Activated CD8-positive, alpha-beta memory T cell treated with anti-CD3 and anti-CD28 coated beads, Interleukin-2, amount 10 ng/mL, durations not matched to agents 7 days and 5 days (primary cell): ENCODE measurements around the gene PHF23. TPM values are rescaled to one million over a fixed set of nuclear protein-coding genes. Genes with fewer than 3 reads are reported as not detected.
A peak's percentile ranks its signal among the peaks of the same experiment; 100 is the strongest.

Source experiments
- ATAC-seq: fragments of 150-1000 bp; cut with Tn5 transposase; one replicate; pipeline ENCODE4 v1.10.0; 2021; ENCODE audit warnings: moderate library complexity
- CTCF ChIA-PET: fragments of 350-600 bp; sonication (Branson Sonifier 250); formaldehyde crosslinking; loops from one replicate; lab custom pipeline; 2021; ENCODE audit warnings: antibody characterized with exemption; lab: Charles Lee
- DNase-seq: peaks from one replicate; pipeline ENCODE4 v3.0.0-alpha.2; 2020
- H3K27ac Mint-ChIP-seq: one replicate; pipeline ENCODE4 v1.8.0; 2021; ENCODE audit warnings: mild to moderate bottlenecking, mixed read lengths
- H3K27me3 Mint-ChIP-seq: one replicate; pipeline ENCODE4 v1.8.0; 2021; ENCODE audit warnings: mixed read lengths
- H3K36me3 Mint-ChIP-seq: one replicate; pipeline ENCODE4 v1.8.0; 2021; ENCODE audit warnings: mild to moderate bottlenecking, mixed read lengths
- H3K4me1 Mint-ChIP-seq: one replicate; pipeline ENCODE4 v1.8.0; 2021; ENCODE audit warnings: mixed read lengths
- H3K4me3 Mint-ChIP-seq: one replicate; pipeline ENCODE4 v1.8.0; 2021; ENCODE audit warnings: mild to moderate bottlenecking, moderate library complexity, mixed read lengths
- H3K9me3 Mint-ChIP-seq: one replicate; pipeline ENCODE4 v1.8.0; 2022; ENCODE audit warnings: low read depth, mixed read lengths
- total RNA-seq, 2 experiments: library from RNA; stranded (reverse); gene quantifications; one replicate each; pipeline ENCODE4 v1.2.3, GENCODE V29; 2021

Gene PHF23
- total RNA-seq = 10 to 100 TPM; 42.1 to 53.2 TPM

GRCh38 chr17:7239091-7240027 is at the start of gene PHF23:
PHF23 (minus strand) TSS chr17:7239457; CDS start chr17:7239279, 178 bp downstream.
- CTCF ChIA-PET = interaction anchor here (0.7 to 4.1 kb wide), 8 partner anchors 9 to 117 kb away, joined by 3 to 18 read pairs (median 4); partner anchors contain the start of genes ACADVL, CTDNEP1, DLG4 and ELP5
- Mint-ChIP-seq H3K36me3 (peaks cover 35% of the 10 kb centered on the region), H3K4me1 (peaks cover 60% of the 10 kb centered on the region)

GRCh38 chr17:7285679-7286078 is 46.4 kb upstream of the PHF23 start:
- CTCF ChIA-PET = interaction anchor here (0.5 to 11.4 kb wide), 5 partner anchors 8 to 240 kb away, joined by 3 to 112 read pairs (median 5); no protein-coding TSS in a partner anchor
- H3K27me3 Mint-ChIP-seq = peaks cover 45% of the 10 kb centered on the region
- no peak for ATAC-seq

More at GRCh38 chr17:7239091-7240027, at the start of gene PHF23:
- Mint-ChIP-seq H3K9me3 (no peaks in the 10 kb centered on the region), H3K27ac (peak within 1 kb of the TSS; percentile 91), H3K4me3 (peak within 1 kb of the TSS; percentile 86), H3K27me3 (no peaks in the 10 kb centered on the region)
- ATAC-seq = peak; percentile 71
- DNase-seq = peak; percentile 99

DNA sequence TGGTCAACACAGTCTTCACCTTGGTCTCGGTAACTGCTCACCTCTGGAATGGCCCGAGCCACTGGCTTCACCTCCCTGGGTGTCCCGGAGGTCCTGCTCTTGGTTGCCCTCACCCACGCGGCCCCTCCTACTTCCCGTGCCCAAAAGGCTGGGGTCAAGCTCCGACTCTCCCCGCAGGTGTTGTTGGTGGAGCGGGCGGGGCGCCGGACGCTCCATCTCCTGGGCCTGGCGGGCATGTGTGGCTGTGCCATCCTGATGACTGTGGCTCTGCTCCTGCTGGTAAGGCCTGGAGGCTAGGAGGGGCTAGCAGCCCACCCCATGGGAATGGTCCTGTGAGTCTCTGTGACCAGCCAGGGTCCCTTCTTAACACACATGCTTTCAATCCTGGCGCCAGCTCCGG is 45.7 kb upstream of the PHF23 start:
- Mint-ChIP-seq H3K4me3 (no peak overlapping the region), H3K9me3 (no peaks in the 10 kb centered on the region), H3K27me3 (peaks cover 44% of the 10 kb centered on the region), H3K4me1 (peaks cover 17% of the 10 kb centered on the region), H3K36me3 (no peaks in the 10 kb centered on the region), H3K27ac (no peak overlapping the region)
- CTCF ChIA-PET = interaction anchor here (1.5 to 11.4 kb wide), 2 partner anchors 9 to 12 kb away, joined by 5 to 112 read pairs; no protein-coding TSS in a partner anchor
- DNase-seq = no peak
- no peak for ATAC-seq

More at GRCh38 chr17:7285679-7286078, 46.4 kb upstream of the PHF23 start:
- peaks cover 9% of the 10 kb centered on the region for H3K4me1 Mint-ChIP-seq
- H3K4me3 Mint-ChIP-seq = no peak overlapping the region
- no peaks in the 10 kb centered on the region for H3K9me3 Mint-ChIP-seq
- no peak for DNase-seq
- no peaks in the 10 kb centered on the region for H3K36me3 Mint-ChIP-seq
- H3K27ac Mint-ChIP-seq = no peak overlapping the region

GRCh38 chr17:7283471-7284216 is 44.4 kb upstream of the PHF23 start:
- no peak for ATAC-seq
- CTCF ChIA-PET = interaction anchor here (0.6 to 11.4 kb wide), 3 partner anchors 9 to 20 kb away, joined by 4 to 112 read pairs (median 27); no protein-coding TSS in a partner anchor
- H3K27ac Mint-ChIP-seq = no peak overlapping the region

DNA sequence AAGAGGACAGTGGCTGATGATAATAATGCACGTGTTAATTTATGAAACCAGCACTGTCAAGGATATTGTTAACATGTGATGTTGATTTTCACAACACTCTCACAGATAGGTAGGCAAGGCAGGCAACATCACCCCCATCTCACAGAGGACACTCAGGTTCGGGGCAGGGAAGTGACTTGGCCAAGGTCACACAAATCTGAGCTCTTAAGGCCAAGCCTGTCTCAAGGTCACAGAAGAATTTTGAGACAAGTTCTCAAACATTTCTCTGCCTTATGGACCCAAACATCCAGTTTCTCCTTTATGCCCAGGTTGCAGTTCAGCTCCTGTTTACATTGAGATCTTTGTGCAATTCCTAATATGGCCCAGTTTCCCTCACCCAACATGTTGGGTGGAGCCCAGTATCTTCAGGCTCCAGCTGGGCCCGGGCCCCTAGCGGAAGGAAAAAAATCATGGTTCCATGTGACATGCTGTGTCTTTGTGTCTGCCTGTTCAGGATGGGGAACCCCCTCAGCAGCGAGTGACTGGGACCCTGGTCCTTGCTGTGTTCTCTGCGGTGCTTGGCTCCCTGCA is 43.6 kb upstream of the PHF23 start:
- no peak for ATAC-seq

More at GRCh38 chr17:7283471-7284216, 44.4 kb upstream of the PHF23 start:
- H3K36me3 Mint-ChIP-seq = no peaks in the 10 kb centered on the region
- H3K9me3 Mint-ChIP-seq = no peaks in the 10 kb centered on the region
- peaks cover 41% of the 10 kb centered on the region for H3K27me3 Mint-ChIP-seq
- DNase-seq = no peak
- peaks cover 17% of the 10 kb centered on the region for H3K4me1 Mint-ChIP-seq
- no peak overlapping the region for H3K4me3 Mint-ChIP-seq

GRCh38 chr17:7281953-7282751 is 42.9 kb upstream of the PHF23 start:
- no peaks in the 10 kb centered on the region for H3K9me3 Mint-ChIP-seq
- H3K27ac Mint-ChIP-seq = no peak overlapping the region
- CTCF ChIA-PET = interaction anchor here (0.6 to 11.4 kb wide), 8 partner anchors 10 to 307 kb away, joined by 3 to 112 read pairs (median 5); partner anchors contain the start of gene GPS2
- ATAC-seq (no peak), DNase-seq (no peak)
- H3K4me1 Mint-ChIP-seq = peaks cover 17% of the 10 kb centered on the region
- peak overlapping the region; percentile 63 for H3K4me3 Mint-ChIP-seq
- H3K36me3 Mint-ChIP-seq = no peaks in the 10 kb centered on the region
- peaks cover 32% of the 10 kb centered on the region for H3K27me3 Mint-ChIP-seq

More for the DNA sequence above, 43.6 kb upstream of the PHF23 start:
- peaks cover 33% of the 10 kb centered on the region for H3K27me3 Mint-ChIP-seq
- CTCF ChIA-PET = interaction anchor here (0.6 to 11.4 kb wide), 7 partner anchors 10 to 306 kb away, joined by 3 to 112 read pairs (median 4); partner anchors contain the start of gene GPS2
- no peaks in the 10 kb centered on the region for H3K36me3 Mint-ChIP-seq
- H3K4me3 Mint-ChIP-seq = no peak overlapping the region
- H3K4me1 Mint-ChIP-seq = peaks cover 17% of the 10 kb centered on the region
- no peak overlapping the region for H3K27ac Mint-ChIP-seq
- no peak for DNase-seq
- no peaks in the 10 kb centered on the region for H3K9me3 Mint-ChIP-seq

DNA sequence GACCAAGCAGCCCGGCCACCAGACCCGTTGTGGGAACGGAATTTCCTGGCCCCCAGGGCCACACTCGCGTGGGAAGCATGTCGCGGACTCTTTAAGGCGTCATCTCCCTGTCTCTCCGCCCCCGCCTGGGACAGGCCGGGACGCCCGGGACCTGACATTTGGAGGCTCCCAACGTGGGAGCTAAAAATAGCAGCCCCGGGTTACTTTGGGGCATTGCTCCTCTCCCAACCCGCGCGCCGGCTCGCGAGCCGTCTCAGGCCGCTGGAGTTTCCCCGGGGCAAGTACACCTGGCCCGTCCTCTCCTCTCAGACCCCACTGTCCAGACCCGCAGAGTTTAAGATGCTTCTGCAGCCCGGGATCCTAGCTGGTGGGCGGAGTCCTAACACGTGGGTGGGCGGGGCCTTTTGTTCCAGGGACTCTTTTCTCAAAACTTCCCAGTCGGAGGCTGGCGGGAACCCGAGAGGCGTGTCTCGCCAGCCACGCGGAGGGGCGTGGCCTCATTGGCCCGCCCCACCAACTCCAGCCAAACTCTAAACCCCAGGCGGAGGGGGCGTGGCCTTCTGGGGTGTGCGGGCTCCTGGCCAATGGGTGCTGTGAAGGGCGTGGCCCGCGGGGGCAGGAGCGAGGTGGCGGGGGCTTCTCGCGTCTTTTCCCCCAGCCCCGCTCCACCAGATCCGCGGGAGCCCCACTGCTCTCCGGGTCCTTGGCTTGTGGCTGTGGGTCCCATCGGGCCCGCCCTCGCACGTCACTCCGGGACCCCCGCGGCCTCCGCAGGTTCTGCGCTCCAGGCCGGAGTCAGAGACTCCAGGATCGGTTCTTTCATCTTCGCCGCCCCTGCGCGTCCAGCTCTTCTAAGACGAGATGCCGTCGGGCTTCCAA is 42.1 kb upstream of the PHF23 start, which contains the start of gene SLC2A4:
SLC2A4 (plus strand) TSS at position 645 of the 879 bp plus-strand sequence; CDS start at position 862, 217 bp downstream.
- Mint-ChIP-seq H3K4me3 (peak within 1 kb of the TSS; percentile 63), H3K36me3 (no peaks in the 10 kb centered on the region), H3K9me3 (no peaks in the 10 kb centered on the region), H3K27me3 (peaks cover 26% of the 10 kb centered on the region), H3K27ac (no peak within 1 kb of the TSS), H3K4me1 (peaks cover 17% of the 10 kb centered on the region)
- CTCF ChIA-PET = interaction anchor here (0.6 to 11.4 kb wide), 15 partner anchors 11 to 308 kb away, joined by 3 to 112 read pairs (median 4); partner anchors contain the start of genes ACADVL, ACAP1 and DLG4
- DNase-seq (peak; percentile 91), ATAC-seq (peak; percentile 85)

DNA sequence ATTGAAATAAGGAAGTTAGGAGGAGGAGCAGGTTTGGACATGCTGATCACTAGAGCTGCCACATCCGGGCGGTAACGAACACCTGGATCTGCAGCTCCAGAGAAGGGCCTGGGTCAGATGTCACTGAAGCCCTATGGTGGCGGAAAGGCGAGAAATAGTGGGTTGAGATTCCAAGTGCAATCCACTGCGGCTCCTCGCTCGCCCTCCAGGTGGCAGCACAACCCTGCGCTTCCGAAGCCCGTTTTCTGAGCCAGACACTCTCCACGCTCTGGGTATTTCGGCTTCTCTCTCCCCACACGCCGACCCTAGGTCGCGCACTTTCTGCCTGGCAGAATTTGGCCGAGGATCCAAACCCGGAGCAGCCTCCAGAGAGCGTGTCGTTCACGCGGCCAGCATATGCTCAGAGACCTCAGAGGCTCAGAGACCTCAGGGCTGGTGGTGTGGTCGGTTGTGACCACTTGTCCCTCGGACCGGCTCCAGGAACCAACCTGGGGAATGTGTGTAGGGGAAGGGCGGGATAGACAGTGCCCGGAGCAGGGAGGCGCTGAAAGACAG is 41.3 kb upstream of the PHF23 start:
- CTCF ChIA-PET = interaction anchor here (0.8 to 11.4 kb wide), 14 partner anchors 12 to 235 kb away, joined by 3 to 112 read pairs (median 4); partner anchors contain the start of genes ACADVL, ACAP1 and DLG4
- Mint-ChIP-seq H3K4me3 (peak overlapping the region; percentile 63), H3K27ac (no peak overlapping the region)

DNA sequence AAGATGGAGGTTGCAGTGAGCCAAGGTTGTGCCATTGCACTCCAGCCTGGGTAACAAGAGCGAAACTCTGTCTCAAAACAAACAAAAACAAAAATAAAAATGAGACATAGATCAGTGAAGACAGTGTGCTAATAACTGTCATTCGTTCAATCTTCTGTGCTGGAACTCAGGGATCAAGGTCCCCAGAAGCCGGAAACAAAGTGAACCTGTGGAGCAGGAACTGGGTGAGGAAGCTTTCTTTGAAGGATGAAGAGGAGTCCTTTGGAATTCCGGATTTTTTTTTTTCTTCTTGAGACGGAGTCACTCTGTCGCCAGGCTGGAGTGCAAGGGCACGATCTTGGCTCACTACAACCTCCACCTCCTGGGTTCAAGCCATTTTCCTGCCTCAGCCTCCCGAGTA is 40.2 kb upstream of the PHF23 start:
- H3K27me3 Mint-ChIP-seq = peaks cover 22% of the 10 kb centered on the region
- no peak for DNase-seq
- no peaks in the 10 kb centered on the region for H3K36me3 Mint-ChIP-seq
- peaks cover 17% of the 10 kb centered on the region for H3K4me1 Mint-ChIP-seq
- no peak overlapping the region for H3K4me3 Mint-ChIP-seq
- no peak overlapping the region for H3K27ac Mint-ChIP-seq
- ATAC-seq = no peak
- no peaks in the 10 kb centered on the region for H3K9me3 Mint-ChIP-seq
- CTCF ChIA-PET = interaction anchor here (0.7 to 11.4 kb wide), 5 partner anchors 13 to 240 kb away, joined by 3 to 112 read pairs (median 4); no protein-coding TSS in a partner anchor

More for the DNA sequence above, 41.3 kb upstream of the PHF23 start:
- Mint-ChIP-seq H3K4me1 (peaks cover 17% of the 10 kb centered on the region), H3K9me3 (no peaks in the 10 kb centered on the region), H3K27me3 (peaks cover 22% of the 10 kb centered on the region), H3K36me3 (no peaks in the 10 kb centered on the region)
- peak; percentile 89 for DNase-seq
- ATAC-seq = peak; percentile 78

DNA sequence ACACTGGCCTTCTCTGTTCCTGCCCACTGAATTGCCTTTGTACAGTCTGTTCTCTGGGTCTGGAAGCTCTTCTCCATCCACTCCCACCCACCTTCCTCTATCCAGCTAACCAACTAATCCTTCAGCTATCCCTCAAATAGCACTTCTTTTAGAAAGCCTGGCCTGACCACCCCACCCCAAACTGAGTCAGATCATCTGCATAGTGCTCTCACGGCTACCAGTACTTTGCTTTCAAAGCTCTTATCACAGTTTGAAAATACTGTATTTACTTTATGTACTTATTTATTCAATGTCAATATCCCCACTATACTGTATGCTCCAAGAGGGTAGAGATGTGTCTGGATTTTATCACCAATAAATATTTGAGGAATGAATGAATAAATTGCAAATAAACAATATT is 27.5 kb upstream of the PHF23 start:
- ATAC-seq = no peak
- H3K9me3 Mint-ChIP-seq = no peaks in the 10 kb centered on the region
- no peaks in the 10 kb centered on the region for H3K36me3 Mint-ChIP-seq
- no peak overlapping the region for H3K4me3 Mint-ChIP-seq
- CTCF ChIA-PET = interaction anchor here (0.6 to 2.1 kb wide), 5 partner anchors 16 to 173 kb away, joined by 3 to 9 read pairs (median 4); no protein-coding TSS in a partner anchor
- peaks cover 42% of the 10 kb centered on the region for H3K27me3 Mint-ChIP-seq
- DNase-seq = no peak
- peaks cover 20% of the 10 kb centered on the region for H3K4me1 Mint-ChIP-seq
- H3K27ac Mint-ChIP-seq = no peak overlapping the region

- Mint-ChIP-seq H3K27me3 (peaks cover 38% of the 10 kb centered on the region), H3K27ac (no peak overlapping the region), H3K4me3 (peak overlapping the region; percentile 15), H3K36me3 (no peaks in the 10 kb centered on the region), H3K4me1 (peaks cover 24% of the 10 kb centered on the region), H3K9me3 (no peaks in the 10 kb centered on the region)
- CTCF ChIA-PET = interaction anchor here (1.0 to 2.0 kb wide), 2 partner anchors 33 to 173 kb away, joined by 3 to 7 read pairs; no protein-coding TSS in a partner anchor
- ATAC-seq (no peak), DNase-seq (no peak)
Measured at GRCh38 chr17:7263801-7264078, 24.5 kb upstream of the PHF23 start.
